ENCODE results near the gene ESRRB.

ESRRB gene

GRCh38 chr14:76456891-76457586 lies 81.1 kb downstream of the ESRRB start:
- no peak for TF ChIP-seq CTCF (IDR thresholded peaks at IDR 0.05)

GRCh38 chr14:76457841-76458240 lies 81.9 kb downstream of the ESRRB start:
- TF ChIP-seq CTCF (IDR thresholded peaks at IDR 0.05): no peak

- TF ChIP-seq CTCF (IDR thresholded peaks at IDR 0.05): no peak
These were observed 85.9 kb downstream of the ESRRB start for GRCh38 chr14:76461886-76462285.

- no peak for TF ChIP-seq CTCF (IDR thresholded peaks at IDR 0.05)
These were observed 86.4 kb downstream of the ESRRB start for GRCh38 chr14:76462330-76462729.

- TF ChIP-seq CTCF (IDR thresholded peaks at IDR 0.05): no peak
These were observed 87.2 kb downstream of the ESRRB start for GRCh38 chr14:76463105-76463504.

- no peak for TF ChIP-seq CTCF (IDR thresholded peaks at IDR 0.05)
These were observed 88.9 kb downstream of the ESRRB start for GRCh38 chr14:76464856-76465255.

- no peak for TF ChIP-seq CTCF (IDR thresholded peaks at IDR 0.05)
These were observed 89.7 kb downstream of the ESRRB start for GRCh38 chr14:76465664-76466063.

- TF ChIP-seq CTCF (IDR thresholded peaks at IDR 0.05): no peak
These were observed 91.8 kb downstream of the ESRRB start for GRCh38 chr14:76467711-76468155.
